ENCODE results near the gene SLC25A38.

Gene SLC25A38

DNA sequence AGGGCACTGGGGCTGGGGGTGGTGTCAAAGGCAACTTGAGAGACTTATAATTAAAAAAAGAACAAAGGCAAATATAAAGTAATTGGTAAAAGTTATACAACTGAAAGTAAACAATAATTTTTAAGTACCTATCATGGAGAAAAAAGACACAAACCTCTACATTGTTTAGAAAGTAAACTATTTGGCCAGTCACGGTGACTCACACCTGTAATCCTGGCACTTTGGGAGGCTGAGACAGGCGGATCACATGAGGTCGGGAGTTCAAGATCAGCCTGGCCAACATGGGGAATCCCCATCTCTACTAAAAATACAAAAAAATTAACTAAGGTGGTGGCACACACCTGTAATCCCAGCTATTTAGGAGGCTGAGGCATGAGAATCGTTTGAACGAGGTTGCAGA lies 49.2 kb downstream of the SLC25A38 start:
- H3F3A ChIP-seq (ENCODE audit: control insufficient read depth, insufficient read depth): no peaks in the 10 kb centered on the region
- H4K20me1 ChIP-seq (ENCODE audit: control insufficient read depth, insufficient read depth, low read depth, low read length): no peaks in the 10 kb centered on the region
- H3K4me2 ChIP-seq (ENCODE audit: low read length): no peak overlapping the region
- H3K9me2 ChIP-seq (replicated peaks; ENCODE audit: control insufficient read depth, low read length): no peaks in the 10 kb centered on the region
- TF ChIP-seq, protein P1, sequence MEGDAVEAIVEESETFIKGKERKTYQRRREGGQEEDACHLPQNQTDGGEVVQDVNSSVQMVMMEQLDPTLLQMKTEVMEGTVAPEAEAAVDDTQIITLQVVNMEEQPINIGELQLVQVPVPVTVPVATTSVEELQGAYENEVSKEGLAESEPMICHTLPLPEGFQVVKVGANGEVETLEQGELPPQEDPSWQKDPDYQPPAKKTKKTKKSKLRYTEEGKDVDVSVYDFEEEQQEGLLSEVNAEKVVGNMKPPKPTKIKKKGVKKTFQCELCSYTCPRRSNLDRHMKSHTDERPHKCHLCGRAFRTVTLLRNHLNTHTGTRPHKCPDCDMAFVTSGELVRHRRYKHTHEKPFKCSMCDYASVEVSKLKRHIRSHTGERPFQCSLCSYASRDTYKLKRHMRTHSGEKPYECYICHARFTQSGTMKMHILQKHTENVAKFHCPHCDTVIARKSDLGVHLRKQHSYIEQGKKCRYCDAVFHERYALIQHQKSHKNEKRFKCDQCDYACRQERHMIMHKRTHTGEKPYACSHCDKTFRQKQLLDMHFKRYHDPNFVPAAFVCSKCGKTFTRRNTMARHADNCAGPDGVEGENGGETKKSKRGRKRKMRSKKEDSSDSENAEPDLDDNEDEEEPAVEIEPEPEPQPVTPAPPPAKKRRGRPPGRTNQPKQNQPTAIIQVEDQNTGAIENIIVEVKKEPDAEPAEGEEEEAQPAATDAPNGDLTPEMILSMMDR (IDR thresholded peaks at IDR 0.05; ENCODE audit: low read depth, low read length, poor library complexity, severe bottlenecking): no peak
- no peak for TF ChIP-seq EZH2phosphoT487 (IDR thresholded peaks at IDR 0.05; ENCODE audit: borderline replicate concordance, low read length)
- no peaks in the 10 kb centered on the region for H3K79me2 ChIP-seq (ENCODE audit: control insufficient read depth, low read length)
- no peaks in the 10 kb centered on the region for H3K9me3 ChIP-seq (ENCODE audit: control insufficient read depth, insufficient read depth, low read length)
- H3K27me3 ChIP-seq (ENCODE audit: control insufficient read depth, low read length): peaks cover 3% of the 10 kb centered on the region; the same call in 1 of the 2 replicates
- no peaks in the 10 kb centered on the region for H3K4me1 ChIP-seq (ENCODE audit: control insufficient read depth, low read length)
- no peak overlapping the region for H3K4me3 ChIP-seq (ENCODE audit: low read length)
- H3K27ac ChIP-seq (ENCODE audit: low read depth, low read length): no peak overlapping the region
- no peaks in the 10 kb centered on the region for H3K36me3 ChIP-seq (ENCODE audit: control insufficient read depth, low read length)

DNA sequence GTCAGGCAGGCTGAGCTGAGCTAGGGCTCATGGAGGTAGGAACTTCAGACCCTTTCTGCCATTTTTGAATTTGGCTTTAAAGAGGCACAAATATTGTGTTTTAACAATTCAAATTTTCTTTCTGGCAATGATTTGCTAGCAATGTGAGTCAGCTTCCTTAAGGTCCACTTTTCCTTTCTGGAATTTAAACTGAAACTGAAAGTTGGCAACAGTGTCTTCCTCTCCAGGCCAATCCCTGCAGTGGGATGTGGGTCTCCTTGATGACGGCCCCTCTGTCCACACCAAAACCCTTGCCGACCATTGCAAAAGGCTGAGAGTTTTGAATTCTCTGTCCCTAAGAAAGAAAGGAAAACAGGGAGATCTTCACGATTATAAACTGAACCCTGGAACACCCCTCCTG lies 50.5 kb downstream of the SLC25A38 start:
- H3K4me2 ChIP-seq (ENCODE audit: low read length): no peak overlapping the region
- H3F3A ChIP-seq (ENCODE audit: control insufficient read depth, insufficient read depth): no peaks in the 10 kb centered on the region

DNA sequence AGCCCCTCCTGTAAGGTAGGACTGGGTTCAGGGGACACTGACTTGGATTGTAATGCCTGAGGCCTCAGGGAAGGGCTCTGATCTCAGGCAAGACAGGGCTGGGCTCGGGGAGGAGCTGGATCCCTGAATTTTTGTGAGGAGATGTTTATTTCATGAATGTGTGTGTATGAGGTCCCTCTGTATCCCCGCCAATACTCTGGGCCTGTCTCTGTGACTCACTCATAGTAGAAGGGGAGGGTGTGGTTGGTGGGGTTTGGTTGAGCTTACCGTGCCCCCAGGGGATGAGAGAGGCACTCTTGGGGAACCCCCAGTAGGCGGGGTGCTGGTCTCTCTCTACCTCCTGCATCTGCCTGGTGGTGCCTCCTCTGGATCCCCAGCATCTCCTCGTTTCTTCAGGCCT lies 51.4 kb downstream of the SLC25A38 start:
- Histone ChIP-seq H4K20me1 (ENCODE audit: control insufficient read depth, insufficient read depth, low read depth, low read length) (no peaks in the 10 kb centered on the region), H3K9me2 (replicated peaks; ENCODE audit: control insufficient read depth, low read length) (no peaks in the 10 kb centered on the region), H3F3A (ENCODE audit: control insufficient read depth, insufficient read depth) (no peaks in the 10 kb centered on the region), H3K27me3 (ENCODE audit: control insufficient read depth, low read length) (peaks cover 3% of the 10 kb centered on the region; the same call in 1 of the 2 replicates), H3K27ac (ENCODE audit: low read depth, low read length) (no peak overlapping the region), H3K4me1 (ENCODE audit: control insufficient read depth, low read length) (no peaks in the 10 kb centered on the region), H3K9me3 (ENCODE audit: control insufficient read depth, insufficient read depth, low read length) (no peaks in the 10 kb centered on the region), H3K79me2 (ENCODE audit: control insufficient read depth, low read length) (no peaks in the 10 kb centered on the region), H3K4me3 (ENCODE audit: low read length) (no peak overlapping the region), H3K36me3 (ENCODE audit: control insufficient read depth, low read length) (no peaks in the 10 kb centered on the region), H3K4me2 (ENCODE audit: low read length) (no peak overlapping the region)
- TF ChIP-seq, protein P1 (IDR thresholded peaks at IDR 0.05; ENCODE audit: low read depth, low read length, poor library complexity, severe bottlenecking): no peak
- no peak for TF ChIP-seq EZH2phosphoT487 (IDR thresholded peaks at IDR 0.05; ENCODE audit: borderline replicate concordance, low read length)

More for the DNA sequence above, 50.5 kb downstream of the SLC25A38 start:
- Histone ChIP-seq H3K4me3 (ENCODE audit: low read length) (no peak overlapping the region), H3K9me2 (replicated peaks; ENCODE audit: control insufficient read depth, low read length) (no peaks in the 10 kb centered on the region), H3K9me3 (ENCODE audit: control insufficient read depth, insufficient read depth, low read length) (no peaks in the 10 kb centered on the region), H3K27me3 (ENCODE audit: control insufficient read depth, low read length) (peaks cover 3% of the 10 kb centered on the region; the same call in 1 of the 2 replicates), H3K27ac (ENCODE audit: low read depth, low read length) (no peak overlapping the region), H3K36me3 (ENCODE audit: control insufficient read depth, low read length) (no peaks in the 10 kb centered on the region), H3K79me2 (ENCODE audit: control insufficient read depth, low read length) (no peaks in the 10 kb centered on the region), H3K4me1 (ENCODE audit: control insufficient read depth, low read length) (no peaks in the 10 kb centered on the region), H4K20me1 (ENCODE audit: control insufficient read depth, insufficient read depth, low read depth, low read length) (no peaks in the 10 kb centered on the region)
- TF ChIP-seq, protein P1 (IDR thresholded peaks at IDR 0.05; ENCODE audit: low read depth, low read length, poor library complexity, severe bottlenecking): no peak
- no peak for TF ChIP-seq EZH2phosphoT487 (IDR thresholded peaks at IDR 0.05; ENCODE audit: borderline replicate concordance, low read length)
